ENCODE data around the gene ITCH. TPM values are rescaled to one million over a fixed set of nuclear protein-coding genes. Genes with fewer than 3 reads are reported as not detected.
"Not testable (repeated sequence)": the region's sequence is repeated elsewhere in the genome, so short reads cannot be mapped to it uniquely, and the experiment has no call there.

The ITCH gene
- total RNA-seq, 3 donors from 2014 or later, result 56.6 to 72.3 (median 60.6) TPM

GRCh38 chr20:34420975-34421374 lies 57.9 kb downstream of the ITCH start:
- no peak for DNase-seq (ENCODE audit: low spot score in 2 of 2)
- Histone ChIP-seq H3K27me3 (no peaks in the 10 kb centered on the region), H3K4me3 (no peak overlapping the region), H3K9me3 (no peaks in the 10 kb centered on the region), H3K36me3 (no peaks in the 10 kb centered on the region), H3K4me1 (no peaks in the 10 kb centered on the region), H3K27ac (no peak overlapping the region)
- TF ChIP-seq POLR2A (IDR thresholded peaks at IDR 0.05), result no peak
- no peak for TF ChIP-seq CTCF (IDR thresholded peaks at IDR 0.05)
- no peak for TF ChIP-seq POLR2AphosphoS5 (IDR thresholded peaks at IDR 0.05)
- intact Hi-C loops (cut with DNase I; ENCODE audit: low total_unique reads), result no loop called here

GRCh38 chr20:34421766-34422466 lies 58.8 kb downstream of the ITCH start:
- DNase-seq (ENCODE audit: low spot score in 2 of 2), result no peak
- intact Hi-C loops (cut with DNase I; ENCODE audit: low total_unique reads), result no loop called here
- no peak overlapping the region for H3K27ac ChIP-seq
- no peaks in the 10 kb centered on the region for H3K4me1 ChIP-seq
- TF ChIP-seq CTCF (IDR thresholded peaks at IDR 0.05) (no peak), POLR2AphosphoS5 (IDR thresholded peaks at IDR 0.05) (no peak), POLR2A (IDR thresholded peaks at IDR 0.05) (no peak)
- no peaks in the 10 kb centered on the region for H3K27me3 ChIP-seq
- no peaks in the 10 kb centered on the region for H3K36me3 ChIP-seq
- H3K4me3 ChIP-seq, result no peak overlapping the region
- no peaks in the 10 kb centered on the region for H3K9me3 ChIP-seq

- H3K27ac ChIP-seq; H3K36me3 ChIP-seq; H3K4me3 ChIP-seq; H3K9me3 ChIP-seq; H3K27me3 ChIP-seq; H3K4me1 ChIP-seq; DNase-seq (ENCODE audit: low spot score in 2 of 2); intact Hi-C loops (cut with DNase I; ENCODE audit: low total_unique reads): not testable (repeated sequence)
These were observed 62.1 kb downstream of the ITCH start for GRCh38 chr20:34425032-34425690.

- Histone ChIP-seq H3K27ac (no peak overlapping the region), H3K27me3 (no peaks in the 10 kb centered on the region), H3K4me3 (no peak overlapping the region), H3K9me3 (no peaks in the 10 kb centered on the region), H3K4me1 (no peaks in the 10 kb centered on the region), H3K36me3 (no peaks in the 10 kb centered on the region)
- intact Hi-C loops (cut with DNase I; ENCODE audit: low total_unique reads), result no loop called here
- no peak for DNase-seq (ENCODE audit: low spot score in 2 of 2)
- no peak for TF ChIP-seq CTCF (IDR thresholded peaks at IDR 0.05)
- no peak for TF ChIP-seq POLR2A (IDR thresholded peaks at IDR 0.05)
- no peak for TF ChIP-seq POLR2AphosphoS5 (IDR thresholded peaks at IDR 0.05)
These were observed 63.0 kb downstream of the ITCH start for GRCh38 chr20:34426026-34426425.

- TF ChIP-seq CTCF (IDR thresholded peaks at IDR 0.05) (no peak), POLR2AphosphoS5 (IDR thresholded peaks at IDR 0.05) (no peak), POLR2A (IDR thresholded peaks at IDR 0.05) (no peak)
- Histone ChIP-seq H3K9me3 (no peaks in the 10 kb centered on the region), H3K27ac (no peak overlapping the region), H3K4me1 (no peaks in the 10 kb centered on the region), H3K36me3 (no peaks in the 10 kb centered on the region), H3K27me3 (no peaks in the 10 kb centered on the region), H3K4me3 (no peak overlapping the region)
- DNase-seq (ENCODE audit: low spot score in 2 of 2), result no peak
- intact Hi-C loops (cut with DNase I; ENCODE audit: low total_unique reads), result no loop called here
These were observed 64.3 kb downstream of the ITCH start for GRCh38 chr20:34427331-34427730.
